HG03460 (cell line): ENCODE measurements around the gene CADPS2.

Experiments
- ATAC-seq: cut with Tn5 transposase; IDR thresholded peaks from one replicate; pipeline ENCODE4 v1.9.1; 2021; ENCODE audit not compliant: unreplicated experiment

CADPS2 gene

GRCh38 chr7:122407195-122407594, 479.1 kb downstream of the CADPS2 start:
- no peak for ATAC-seq

GRCh38 chr7:122403113-122403512, 483.1 kb downstream of the CADPS2 start:
- no peak for ATAC-seq

GRCh38 chr7:122402235-122402634, 484.0 kb downstream of the CADPS2 start:
- no peak for ATAC-seq

- ATAC-seq, result no peak
Measured at GRCh38 chr7:122397381-122397780, 488.9 kb downstream of the CADPS2 start.

- ATAC-seq, result no peak
Measured at GRCh38 chr7:122394512-122394911, 491.7 kb downstream of the CADPS2 start.

- ATAC-seq, result no peak
Measured at GRCh38 chr7:122384528-122384927, 501.7 kb downstream of the CADPS2 start.

- peak; percentile 83 for ATAC-seq
Measured at GRCh38 chr7:122383934-122384333, 502.3 kb downstream of the CADPS2 start.

GRCh38 chr7:122380992-122381391, 505.3 kb downstream of the CADPS2 start:
- ATAC-seq, result no peak

- ATAC-seq, result no peak
Measured at GRCh38 chr7:122379491-122379890, 506.8 kb downstream of the CADPS2 start.

GRCh38 chr7:122369756-122370155, 516.5 kb downstream of the CADPS2 start:
- no peak for ATAC-seq

- ATAC-seq, result no peak
Measured at GRCh38 chr7:122364761-122365280, 521.4 kb downstream of the CADPS2 start.

- no peak for ATAC-seq
Measured at GRCh38 chr7:122363144-122363543, 523.1 kb downstream of the CADPS2 start.

GRCh38 chr7:122362473-122362872, 523.8 kb downstream of the CADPS2 start:
- no peak for ATAC-seq

- ATAC-seq, result no peak
Measured at GRCh38 chr7:122354656-122355055, 531.6 kb downstream of the CADPS2 start.

GRCh38 chr7:122352454-122352853, 533.8 kb downstream of the CADPS2 start:
- no peak for ATAC-seq

GRCh38 chr7:122350701-122351100, 535.6 kb downstream of the CADPS2 start:
- ATAC-seq, result no peak

- ATAC-seq, result no peak
Measured at GRCh38 chr7:122344303-122344620, 542.0 kb downstream of the CADPS2 start.

GRCh38 chr7:122343601-122344302, 542.5 kb downstream of the CADPS2 start:
- ATAC-seq, result no peak

- ATAC-seq, result no peak
Measured at GRCh38 chr7:122340427-122340826, 545.8 kb downstream of the CADPS2 start.

GRCh38 chr7:122339145-122339904, 546.9 kb downstream of the CADPS2 start:
- no peak for ATAC-seq

- no peak for ATAC-seq
Measured at GRCh38 chr7:122337011-122337410, 549.2 kb downstream of the CADPS2 start.

GRCh38 chr7:122329145-122329802, 557.0 kb downstream of the CADPS2 start:
- no peak for ATAC-seq
